NCI-H226 (cell line): ENCODE data around the gene ING4.

Experiments
- DNase-seq: peaks from one replicate; pipeline ENCODE4 v3.0.0-alpha.2; 2015

ING4 gene

DNA sequence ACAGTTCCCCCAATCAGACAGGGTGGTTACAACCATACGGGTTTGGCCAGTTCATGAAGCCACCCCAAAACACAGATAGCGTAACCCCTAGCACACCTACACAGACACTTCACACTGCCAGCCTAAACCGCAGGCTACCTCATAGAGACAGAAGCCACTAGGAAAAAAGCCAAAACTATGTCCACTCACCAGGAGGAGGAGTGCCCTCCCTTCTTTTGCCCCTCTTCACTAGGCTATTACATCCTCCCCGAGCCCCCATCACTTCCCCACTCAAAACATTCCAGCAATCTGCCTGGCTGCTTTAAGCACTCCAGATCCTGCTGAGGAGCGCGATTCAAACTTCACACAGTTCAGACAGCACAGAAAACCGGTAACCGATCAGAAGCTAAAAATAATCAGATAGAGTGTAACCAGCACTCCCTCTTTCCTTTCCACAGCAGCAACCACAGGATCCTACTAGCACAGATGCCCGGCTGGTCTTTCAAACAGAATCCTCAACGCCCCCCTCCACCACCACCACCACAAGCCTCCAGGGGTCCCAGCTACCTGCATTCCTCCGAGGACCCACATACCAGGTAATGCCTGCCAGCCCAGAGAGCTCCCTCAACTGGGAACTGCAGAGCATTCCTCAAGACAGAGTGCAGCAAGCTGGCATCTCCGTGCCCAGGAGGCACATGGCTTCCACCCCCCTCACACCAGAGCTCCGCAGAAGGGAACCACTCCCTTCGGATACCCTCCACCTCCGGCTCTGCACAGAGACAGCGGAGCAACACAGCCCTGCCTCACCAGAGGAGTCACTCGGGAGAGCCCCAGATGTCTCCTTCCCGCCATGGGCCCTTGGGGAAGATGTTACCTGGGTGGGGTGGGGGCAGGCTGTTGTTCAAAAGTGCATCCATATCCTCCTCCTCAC lies 57.2 kb downstream of the ING4 start:
- DNase-seq, result peak; percentile 12

DNA sequence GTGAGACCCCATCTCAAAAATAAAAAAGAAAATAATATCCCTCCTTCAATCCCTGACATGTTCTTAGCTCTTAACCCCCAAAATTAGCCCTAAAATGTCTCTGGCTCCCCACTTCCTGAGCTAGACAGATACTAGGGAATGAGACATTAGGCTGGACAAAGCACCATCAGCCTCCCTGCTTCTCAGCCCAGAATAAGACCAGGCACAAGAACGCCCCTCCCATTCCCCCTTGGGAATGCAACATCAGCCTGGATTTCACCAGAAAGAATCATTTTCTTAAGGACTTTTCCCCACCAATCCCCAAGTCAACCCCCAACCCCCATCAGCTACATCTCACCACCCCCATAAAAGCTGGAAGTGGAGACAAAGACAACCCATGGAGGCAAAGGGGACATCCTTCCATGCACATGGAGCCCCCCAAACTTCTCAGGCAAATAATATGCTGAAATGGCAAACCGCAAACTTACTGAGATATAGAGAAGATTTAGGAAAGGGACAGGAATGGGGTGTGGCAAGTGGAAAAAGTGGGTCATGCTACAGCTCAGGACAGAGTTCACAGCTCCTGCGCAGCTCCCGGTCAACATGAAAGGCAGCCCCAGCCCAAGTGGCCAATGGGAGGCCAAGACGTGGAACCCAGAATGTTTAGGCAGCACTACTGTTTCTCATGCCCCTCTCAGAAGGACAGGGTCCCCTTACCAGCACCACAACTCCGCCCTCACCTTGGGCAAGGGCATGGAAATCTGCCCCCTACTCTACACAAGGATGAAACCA lies 58.5 kb downstream of the ING4 start:
- DNase-seq, result no peak

DNA sequence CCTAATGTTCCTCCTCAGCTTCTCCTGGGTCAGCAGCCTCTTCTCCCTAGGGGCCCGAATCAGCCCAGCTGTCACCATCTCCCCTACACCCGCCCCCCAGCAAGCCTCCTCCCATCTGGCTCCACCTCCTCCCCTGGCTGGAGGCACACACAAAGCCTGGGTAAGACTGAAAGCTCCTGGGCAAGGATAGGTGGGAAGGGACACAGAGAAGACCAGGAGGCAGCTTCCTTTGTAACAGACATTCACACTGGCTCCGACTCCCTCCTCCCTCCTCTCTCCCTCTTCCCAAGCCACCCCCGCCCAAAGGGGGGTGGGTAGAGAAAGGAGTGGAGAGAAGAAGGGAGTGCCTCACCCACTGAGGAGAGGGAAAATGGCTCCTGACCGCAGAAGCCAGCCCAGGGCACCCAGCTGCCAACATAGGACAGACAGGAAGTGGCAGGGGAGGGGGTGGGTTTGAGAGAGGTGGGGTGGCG lies 59.8 kb downstream of the ING4 start:
- no peak for DNase-seq

DNA sequence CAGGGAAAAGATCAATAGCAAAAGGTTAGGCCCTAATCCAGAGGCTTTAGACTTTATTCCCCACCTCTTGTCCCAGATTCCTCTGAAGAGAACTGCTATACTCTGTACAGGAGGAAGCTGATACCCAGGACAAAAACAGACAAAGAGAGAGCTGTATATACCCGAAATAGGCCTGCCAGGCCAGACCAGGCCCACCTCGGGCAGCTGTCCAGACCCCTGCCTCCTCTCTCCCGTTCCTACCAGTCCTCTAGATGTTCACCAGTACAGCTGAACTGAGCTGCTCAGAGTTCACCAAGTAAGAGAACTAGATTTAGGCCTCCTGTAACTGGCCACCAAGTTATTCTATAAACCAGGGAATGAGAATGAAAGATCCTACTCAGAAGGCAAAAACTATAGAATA lies 60.4 kb downstream of the ING4 start:
- no peak for DNase-seq
